ENCODE results near the gene AATK.

AATK gene

DNA sequence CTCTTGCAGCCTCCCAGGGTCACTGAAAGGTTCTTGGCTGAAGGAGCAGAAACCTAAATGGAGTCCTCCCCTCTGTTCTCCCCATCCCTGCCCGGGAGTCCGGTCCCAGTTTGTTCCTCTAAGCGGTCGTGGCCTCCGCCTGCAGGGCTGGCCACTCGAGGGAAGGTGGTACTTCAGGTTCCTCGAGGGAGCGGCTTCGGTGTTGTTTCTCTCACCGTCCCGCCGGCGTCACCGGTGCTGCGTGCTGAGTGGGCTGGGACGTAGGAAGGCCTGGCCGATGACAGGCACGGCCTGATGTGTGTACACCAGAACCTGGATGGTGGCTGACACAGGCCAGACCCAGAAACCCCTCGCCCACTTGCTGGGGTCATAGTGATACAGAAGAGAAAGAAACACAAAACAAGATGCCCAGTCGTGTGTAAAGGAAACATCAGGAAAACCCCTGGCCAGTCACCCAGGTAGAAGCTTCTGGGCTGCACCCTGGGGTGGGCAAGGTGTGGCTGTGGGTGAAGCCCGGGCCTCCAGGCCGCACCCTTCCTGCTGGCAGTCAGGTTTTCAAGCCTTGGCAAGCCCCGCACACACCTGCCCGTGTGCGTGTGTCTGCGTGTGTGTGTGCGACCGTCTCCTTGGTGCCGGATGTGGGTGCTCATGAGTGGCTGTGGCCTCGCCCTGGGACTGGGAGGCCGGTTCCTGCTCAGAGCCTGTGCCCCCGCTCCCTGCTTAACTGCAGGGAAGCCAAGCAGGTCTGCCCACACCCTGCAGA, 79.1 kb downstream of the AATK start:
- Histone ChIP-seq H3K9me3 (ENCODE audit: control insufficient read depth, insufficient read depth, low read length) (no peaks in the 10 kb centered on the region), H3F3A (ENCODE audit: control insufficient read depth, insufficient read depth) (no peaks in the 10 kb centered on the region), H3K4me1 (ENCODE audit: control insufficient read depth, low read length) (no peaks in the 10 kb centered on the region), H3K9me2 (replicated peaks; ENCODE audit: control insufficient read depth, low read length) (no peaks in the 10 kb centered on the region), H3K4me3 (ENCODE audit: low read length) (no peak overlapping the region), H4K20me1 (ENCODE audit: control insufficient read depth, insufficient read depth, low read depth, low read length) (no peaks in the 10 kb centered on the region), H3K27me3 (ENCODE audit: control insufficient read depth, low read length) (no peaks in the 10 kb centered on the region), H3K4me2 (ENCODE audit: low read length) (no peak overlapping the region), H3K36me3 (ENCODE audit: control insufficient read depth, low read length) (no peaks in the 10 kb centered on the region), H3K79me2 (ENCODE audit: control insufficient read depth, low read length) (no peaks in the 10 kb centered on the region), H3K27ac (ENCODE audit: low read depth, low read length) (no peak overlapping the region)
- TF ChIP-seq, protein P1, sequence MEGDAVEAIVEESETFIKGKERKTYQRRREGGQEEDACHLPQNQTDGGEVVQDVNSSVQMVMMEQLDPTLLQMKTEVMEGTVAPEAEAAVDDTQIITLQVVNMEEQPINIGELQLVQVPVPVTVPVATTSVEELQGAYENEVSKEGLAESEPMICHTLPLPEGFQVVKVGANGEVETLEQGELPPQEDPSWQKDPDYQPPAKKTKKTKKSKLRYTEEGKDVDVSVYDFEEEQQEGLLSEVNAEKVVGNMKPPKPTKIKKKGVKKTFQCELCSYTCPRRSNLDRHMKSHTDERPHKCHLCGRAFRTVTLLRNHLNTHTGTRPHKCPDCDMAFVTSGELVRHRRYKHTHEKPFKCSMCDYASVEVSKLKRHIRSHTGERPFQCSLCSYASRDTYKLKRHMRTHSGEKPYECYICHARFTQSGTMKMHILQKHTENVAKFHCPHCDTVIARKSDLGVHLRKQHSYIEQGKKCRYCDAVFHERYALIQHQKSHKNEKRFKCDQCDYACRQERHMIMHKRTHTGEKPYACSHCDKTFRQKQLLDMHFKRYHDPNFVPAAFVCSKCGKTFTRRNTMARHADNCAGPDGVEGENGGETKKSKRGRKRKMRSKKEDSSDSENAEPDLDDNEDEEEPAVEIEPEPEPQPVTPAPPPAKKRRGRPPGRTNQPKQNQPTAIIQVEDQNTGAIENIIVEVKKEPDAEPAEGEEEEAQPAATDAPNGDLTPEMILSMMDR (IDR thresholded peaks at IDR 0.05; ENCODE audit: low read depth, low read length, poor library complexity, severe bottlenecking) = no peak
- TF ChIP-seq EZH2phosphoT487 (IDR thresholded peaks at IDR 0.05; ENCODE audit: borderline replicate concordance, low read length) = no peak

DNA sequence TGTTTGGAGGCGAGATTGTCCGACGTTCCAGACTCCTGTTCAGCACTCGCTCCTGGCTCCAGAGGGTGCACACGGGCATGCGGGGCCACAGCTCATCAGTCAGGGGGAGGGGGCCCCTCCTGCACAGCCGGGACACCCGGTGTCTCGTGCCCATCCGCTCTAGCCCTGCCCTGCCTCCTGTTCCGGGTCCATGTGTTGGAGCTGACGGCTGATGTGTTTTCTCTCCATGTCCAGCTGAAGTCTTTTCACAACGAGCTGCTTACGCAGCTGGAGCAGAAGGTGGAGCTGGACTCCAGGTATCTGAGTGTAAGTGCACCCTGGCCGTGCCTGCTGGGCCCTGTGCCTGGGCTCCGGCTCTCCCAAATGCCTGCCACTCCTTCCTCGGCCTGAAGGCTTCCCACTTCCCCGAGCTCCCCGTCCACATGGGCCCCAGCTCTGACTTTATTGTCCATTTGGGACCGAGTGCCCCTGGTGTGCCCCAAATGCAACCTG, 80.6 kb downstream of the AATK start:
- Histone ChIP-seq H3K9me2 (replicated peaks; ENCODE audit: control insufficient read depth, low read length) (no peaks in the 10 kb centered on the region), H3K9me3 (ENCODE audit: control insufficient read depth, insufficient read depth, low read length) (no peaks in the 10 kb centered on the region), H3K4me2 (ENCODE audit: low read length) (no peak overlapping the region), H3K27ac (ENCODE audit: low read depth, low read length) (no peak overlapping the region), H3K36me3 (ENCODE audit: control insufficient read depth, low read length) (no peaks in the 10 kb centered on the region), H3K27me3 (ENCODE audit: control insufficient read depth, low read length) (no peaks in the 10 kb centered on the region), H3K4me3 (ENCODE audit: low read length) (no peak overlapping the region), H3K79me2 (ENCODE audit: control insufficient read depth, low read length) (no peaks in the 10 kb centered on the region), H3K4me1 (ENCODE audit: control insufficient read depth, low read length) (no peaks in the 10 kb centered on the region), H4K20me1 (ENCODE audit: control insufficient read depth, insufficient read depth, low read depth, low read length) (no peaks in the 10 kb centered on the region), H3F3A (ENCODE audit: control insufficient read depth, insufficient read depth) (no peaks in the 10 kb centered on the region)
- TF ChIP-seq, protein P1 (IDR thresholded peaks at IDR 0.05; ENCODE audit: low read depth, low read length, poor library complexity, severe bottlenecking) = no peak

DNA sequence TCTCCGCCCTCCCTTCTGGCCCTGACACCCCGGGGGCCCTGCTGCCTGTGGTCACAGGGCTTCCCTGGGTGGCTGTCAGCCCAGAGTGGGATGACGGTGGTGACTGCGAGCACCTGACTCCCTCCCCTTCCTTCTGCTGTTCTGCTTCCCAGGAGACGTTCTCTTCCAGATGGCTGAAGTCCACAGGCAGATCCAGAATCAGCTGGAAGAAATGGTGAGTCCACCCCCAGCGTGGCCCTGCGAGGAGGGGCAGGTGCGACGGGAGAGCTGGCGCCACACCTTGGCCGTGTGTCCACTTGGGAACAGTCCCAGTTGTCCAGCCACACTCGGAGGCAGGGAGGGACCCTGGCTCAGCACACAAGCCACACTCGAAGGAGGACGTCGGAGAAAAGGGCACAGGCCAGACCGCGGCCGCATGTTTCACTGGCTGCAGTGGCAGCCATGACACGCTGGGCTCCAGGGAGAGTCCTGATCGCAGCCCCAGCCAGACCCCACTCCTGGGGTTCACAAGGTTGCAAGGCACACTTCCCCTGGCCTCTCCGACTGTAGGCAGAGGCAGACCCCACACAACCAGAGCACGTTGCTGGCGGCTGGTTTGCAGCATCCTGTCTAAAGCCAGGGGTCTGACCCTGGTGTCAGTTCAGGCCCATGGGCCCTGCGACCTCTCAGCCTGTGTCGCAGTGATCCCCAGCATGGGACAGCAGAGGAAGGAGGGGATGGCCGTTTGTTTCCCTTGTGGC, 81.2 kb downstream of the AATK start:
- no peak overlapping the region for H3K27ac ChIP-seq (ENCODE audit: low read depth, low read length)
- H3K9me3 ChIP-seq (ENCODE audit: control insufficient read depth, insufficient read depth, low read length) = no peaks in the 10 kb centered on the region
- H3K27me3 ChIP-seq (ENCODE audit: control insufficient read depth, low read length) = no peaks in the 10 kb centered on the region
- no peaks in the 10 kb centered on the region for H4K20me1 ChIP-seq (ENCODE audit: control insufficient read depth, insufficient read depth, low read depth, low read length)
- TF ChIP-seq, protein P1 (IDR thresholded peaks at IDR 0.05; ENCODE audit: low read depth, low read length, poor library complexity, severe bottlenecking) = no peak
- TF ChIP-seq EZH2phosphoT487 (IDR thresholded peaks at IDR 0.05; ENCODE audit: borderline replicate concordance, low read length) = no peak
- H3K9me2 ChIP-seq (replicated peaks; ENCODE audit: control insufficient read depth, low read length) = no peaks in the 10 kb centered on the region
- no peaks in the 10 kb centered on the region for H3F3A ChIP-seq (ENCODE audit: control insufficient read depth, insufficient read depth)
- H3K4me2 ChIP-seq (ENCODE audit: low read length) = no peak overlapping the region
- no peaks in the 10 kb centered on the region for H3K36me3 ChIP-seq (ENCODE audit: control insufficient read depth, low read length)
- H3K79me2 ChIP-seq (ENCODE audit: control insufficient read depth, low read length) = no peaks in the 10 kb centered on the region
- no peak overlapping the region for H3K4me3 ChIP-seq (ENCODE audit: low read length)
- no peaks in the 10 kb centered on the region for H3K4me1 ChIP-seq (ENCODE audit: control insufficient read depth, low read length)
